Effector memory CD8-positive, alpha-beta T cell (primary cell): ENCODE data around the gene KYAT1.

Experiments
- ATAC-seq: fragments of 150-1000 bp; cut with Tn5 transposase; replicated peaks from 2 replicates; pipeline ENCODE4 v1.10.0; 2021; ENCODE audit warnings: mild to moderate bottlenecking, moderate library complexity
- DNase-seq, 3 experiments: peaks; one replicate each; pipeline ENCODE4 v3.0.0; 2021
- H3K27ac Mint-ChIP-seq, 2 donors: one replicate each; pipeline ENCODE4 v1.8.0; 2022; ENCODE audit warnings: mild to moderate bottlenecking in 2 of 2, mixed read lengths in 2 of 2, moderate library complexity in 2 of 2
- H3K27me3 Mint-ChIP-seq, 2 donors: one replicate each; pipeline ENCODE4 v1.8.0; 2022; ENCODE audit warnings: mixed read lengths in 2 of 2
- H3K36me3 Mint-ChIP-seq: one replicate; pipeline ENCODE4 v1.8.0; 2022; ENCODE audit warnings: mild to moderate bottlenecking, moderate library complexity, mixed read lengths; ENCODE audit not compliant: insufficient read depth
- H3K4me1 Mint-ChIP-seq, 2 donors: one replicate each; pipeline ENCODE4 v1.8.0; 2022; ENCODE audit warnings: low read depth in 2 of 2, mixed read lengths in 2 of 2
- H3K4me3 Mint-ChIP-seq, 2 donors: one replicate each; pipeline ENCODE4 v1.8.0; 2022; ENCODE audit warnings: mild to moderate bottlenecking in 2 of 2, mixed read lengths in 2 of 2, moderate library complexity in 2 of 2
- H3K9me3 Mint-ChIP-seq, 2 donors: one replicate each; pipeline ENCODE4 v1.8.0; 2022; ENCODE audit warnings: mixed read lengths in 2 of 2

Gene KYAT1

DNA sequence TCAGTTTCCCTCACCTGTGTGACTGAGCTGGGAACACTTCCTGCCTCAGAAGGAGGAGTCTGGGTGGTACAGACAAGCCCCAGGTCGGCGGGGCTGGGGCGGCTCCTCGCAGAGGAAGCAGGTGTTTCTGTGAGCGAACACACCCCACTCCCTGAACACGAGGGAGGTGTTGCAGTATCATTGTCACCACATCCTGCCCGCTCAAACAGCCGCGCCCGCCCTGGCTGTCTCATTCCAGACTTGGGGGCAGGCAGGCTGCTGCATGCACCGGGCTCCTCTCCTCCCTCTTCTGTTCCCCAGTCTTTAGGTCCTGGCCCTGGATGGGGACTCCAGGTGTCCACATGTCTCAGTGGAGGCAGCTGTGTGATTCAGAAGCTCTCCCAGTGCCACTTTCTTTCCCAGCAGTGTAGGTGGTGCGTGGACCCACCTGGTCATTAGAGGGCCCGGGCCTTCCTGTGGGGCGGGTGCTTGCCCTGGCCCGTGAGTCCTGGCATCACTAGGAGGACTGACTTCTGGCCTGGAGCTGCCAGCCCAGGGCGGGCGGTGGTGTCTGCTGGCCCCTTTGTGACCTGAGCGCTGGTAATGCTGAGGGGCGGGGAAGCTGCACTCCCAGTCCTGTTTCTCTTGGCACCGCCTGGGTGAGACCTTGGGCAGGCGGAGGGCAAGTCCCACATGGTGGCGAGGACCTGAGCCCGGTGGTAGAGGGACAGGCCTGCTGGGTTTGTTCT, 20.8 kb upstream of the KYAT1 start:
- DNase-seq = peak; percentile 81 to 84 (median 81)
- no peaks in the 10 kb centered on the region for H3K27me3 Mint-ChIP-seq

DNA sequence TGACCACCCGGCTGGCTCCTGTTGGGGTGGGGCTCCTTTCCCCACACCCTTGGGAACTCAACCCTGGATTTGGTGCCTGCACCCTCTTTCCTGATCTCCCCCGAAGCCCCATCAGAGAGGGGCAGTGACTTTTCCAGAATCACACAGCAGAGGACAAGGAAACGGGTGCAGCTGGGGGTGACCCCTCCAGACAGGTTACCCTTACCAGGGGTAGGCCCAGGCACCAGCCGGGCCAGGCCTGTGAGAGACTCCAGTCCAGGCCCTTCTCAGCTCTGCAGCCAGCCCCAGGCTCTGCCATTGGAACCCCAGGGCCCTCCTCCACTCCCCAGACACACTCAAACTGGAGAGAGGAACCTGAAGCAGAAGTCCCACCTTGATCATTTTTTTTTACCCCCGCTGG, 20.1 kb upstream of the KYAT1 start:
- Mint-ChIP-seq H3K27ac (peak overlapping the region; percentile 95 to 97), H3K27me3 (no peaks in the 10 kb centered on the region), H3K4me1 (peaks cover 48 to 54% of the 10 kb centered on the region in 2 donors), H3K36me3 (peaks cover 26% of the 10 kb centered on the region), H3K4me3 (peak overlapping the region; percentile 81 to 83), H3K9me3 (no peaks in the 10 kb centered on the region)
- ATAC-seq (peak; percentile 6), DNase-seq (no peak)

More for the DNA sequence above, 20.8 kb upstream of the KYAT1 start:
- peak; percentile 96 for ATAC-seq
- peak overlapping the region; percentile 81 to 83 for H3K4me3 Mint-ChIP-seq
- H3K9me3 Mint-ChIP-seq = no peaks in the 10 kb centered on the region
- H3K27ac Mint-ChIP-seq = peak overlapping the region; percentile 95 to 97
- peaks cover 47 to 53% of the 10 kb centered on the region in 2 donors for H3K4me1 Mint-ChIP-seq
- H3K36me3 Mint-ChIP-seq = peaks cover 20% of the 10 kb centered on the region

DNA sequence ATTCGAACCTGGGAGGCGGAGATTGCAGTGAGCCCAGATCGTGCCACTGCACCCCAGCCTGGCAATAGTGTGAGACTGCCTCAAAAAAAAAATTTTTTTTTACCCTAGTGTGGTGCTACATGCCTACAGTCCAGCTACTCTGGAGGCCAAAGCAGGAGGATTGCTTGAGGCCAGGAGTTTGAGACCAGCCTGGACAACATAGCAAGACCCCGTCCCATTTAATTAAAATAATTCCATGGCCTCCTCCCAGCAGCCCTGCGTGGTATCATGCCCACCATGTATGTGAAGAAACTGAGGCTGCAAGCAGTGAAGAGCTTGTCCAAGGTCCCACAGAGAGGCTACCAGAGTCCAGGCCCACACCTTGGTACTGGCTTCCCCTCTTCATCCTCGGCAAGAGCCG, 19.6 kb upstream of the KYAT1 start:
- Mint-ChIP-seq H3K27me3 (no peaks in the 10 kb centered on the region), H3K4me3 (peak overlapping the region; percentile 81 to 83), H3K27ac (peak overlapping the region; percentile 95 to 97), H3K36me3 (peaks cover 30% of the 10 kb centered on the region), H3K4me1 (peaks cover 45 to 55% of the 10 kb centered on the region in 2 donors), H3K9me3 (no peaks in the 10 kb centered on the region)
- DNase-seq = no peak
- ATAC-seq = no peak

DNA sequence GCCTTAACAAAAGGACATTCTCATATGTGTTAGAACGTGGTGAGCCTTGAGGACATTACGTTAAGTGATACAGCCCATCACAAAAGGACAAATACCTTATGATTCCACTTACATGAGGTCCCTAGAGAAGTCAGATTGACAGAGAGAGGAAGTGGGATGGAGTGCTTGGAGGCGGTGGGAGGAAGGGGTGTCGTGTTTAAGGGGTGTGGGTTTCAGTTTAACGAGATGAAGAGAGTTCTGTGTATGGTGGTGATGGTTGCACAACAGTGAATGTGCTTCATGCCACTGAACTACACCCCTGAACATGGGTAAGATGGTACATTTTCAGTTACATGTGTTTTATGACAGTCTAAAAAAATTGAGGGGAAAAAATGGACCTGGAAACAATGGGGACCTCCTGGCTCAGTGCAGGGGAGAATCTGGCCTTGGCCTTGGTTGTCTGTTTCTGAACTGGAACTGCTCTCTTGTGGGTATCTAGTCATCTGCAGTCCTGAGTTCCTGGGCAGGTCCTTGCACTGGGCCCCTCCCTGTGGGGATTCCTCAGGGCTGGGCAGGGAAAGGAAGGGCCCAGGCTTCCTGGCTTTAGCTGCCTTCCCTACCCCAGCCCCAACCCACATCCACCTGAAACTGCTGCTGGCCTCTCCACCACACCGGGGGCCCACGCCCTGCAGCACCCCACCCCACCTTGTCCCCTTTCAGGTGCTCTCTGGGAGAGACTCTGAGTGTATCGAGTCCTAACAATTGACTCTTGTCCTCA, 18.0 kb upstream of the KYAT1 start:
- H3K4me3 Mint-ChIP-seq = peak overlapping the region; percentile 69 to 74
- no peaks in the 10 kb centered on the region for H3K27me3 Mint-ChIP-seq
- H3K4me1 Mint-ChIP-seq = peaks cover 57 to 66% of the 10 kb centered on the region in 2 donors
- no peak for DNase-seq
- no peaks in the 10 kb centered on the region for H3K9me3 Mint-ChIP-seq
- H3K36me3 Mint-ChIP-seq = peaks cover 32% of the 10 kb centered on the region
- H3K27ac Mint-ChIP-seq = peak overlapping the region; percentile 93 to 97
- ATAC-seq = no peak

DNA sequence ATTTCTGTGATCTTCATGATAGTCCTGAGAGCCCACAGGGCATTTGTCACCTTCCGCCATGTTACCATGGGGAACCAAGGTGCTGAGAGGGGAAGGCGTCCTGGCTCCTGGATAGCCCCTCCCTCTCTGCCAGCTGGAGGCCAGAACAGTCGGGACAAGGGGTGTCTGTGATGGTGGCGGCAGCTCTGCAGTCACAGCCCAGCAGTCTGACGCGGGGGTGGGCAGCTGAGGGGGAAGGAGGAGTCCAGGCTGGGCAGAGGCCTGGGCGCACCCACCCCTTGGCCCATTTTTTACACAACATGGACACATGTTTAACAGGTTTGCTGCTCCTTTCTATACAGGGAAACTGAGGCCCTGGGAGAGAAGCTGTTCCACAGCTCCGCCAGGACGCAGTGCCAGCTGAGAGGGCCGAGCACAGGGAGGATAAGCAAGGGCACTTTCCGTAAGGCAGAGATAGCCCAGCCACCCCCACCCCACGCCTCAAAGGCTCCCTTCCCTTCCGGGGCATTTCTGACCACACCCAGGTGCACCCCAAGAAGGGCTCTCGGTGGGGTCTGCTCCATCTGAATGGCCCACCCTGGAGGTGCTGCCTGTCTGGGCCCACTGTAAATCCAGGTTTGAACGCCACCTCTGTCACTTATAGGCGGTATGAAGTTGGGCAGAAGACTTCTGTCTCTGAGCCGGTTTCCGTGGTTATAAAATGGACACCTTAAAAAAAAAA, 17.3 kb upstream of the KYAT1 start:
- DNase-seq (no peak), ATAC-seq (no peak)
- peaks cover 36% of the 10 kb centered on the region for H3K36me3 Mint-ChIP-seq
- peak overlapping the region; percentile 93 to 97 for H3K27ac Mint-ChIP-seq
- peak overlapping the region; percentile 69 to 74 for H3K4me3 Mint-ChIP-seq
- H3K9me3 Mint-ChIP-seq = no peaks in the 10 kb centered on the region
- no peaks in the 10 kb centered on the region for H3K27me3 Mint-ChIP-seq
- peaks cover 55 to 66% of the 10 kb centered on the region in 2 donors for H3K4me1 Mint-ChIP-seq

DNA sequence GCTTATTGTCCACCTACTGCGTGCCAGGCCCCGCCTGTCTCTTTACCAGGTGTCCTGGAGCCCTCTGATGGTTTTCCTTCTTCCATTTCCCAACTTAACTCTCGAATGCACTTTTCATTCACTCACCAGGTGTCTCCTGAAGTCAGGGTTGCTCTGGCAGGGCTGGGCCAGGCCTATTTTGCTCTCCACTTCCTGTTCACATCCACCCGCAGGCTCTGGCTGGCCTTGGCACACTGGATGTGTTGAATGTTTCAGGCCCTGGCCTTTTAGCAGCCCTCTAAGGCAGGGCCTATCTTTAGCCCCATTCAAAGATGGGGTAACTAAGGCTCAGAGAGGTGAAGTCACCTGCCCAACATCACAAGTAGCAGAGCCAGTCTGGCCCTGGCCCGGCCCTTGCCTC, 16.6 kb upstream of the KYAT1 start:
- peak overlapping the region; percentile 93 to 97 for H3K27ac Mint-ChIP-seq
- no peaks in the 10 kb centered on the region for H3K9me3 Mint-ChIP-seq

DNA sequence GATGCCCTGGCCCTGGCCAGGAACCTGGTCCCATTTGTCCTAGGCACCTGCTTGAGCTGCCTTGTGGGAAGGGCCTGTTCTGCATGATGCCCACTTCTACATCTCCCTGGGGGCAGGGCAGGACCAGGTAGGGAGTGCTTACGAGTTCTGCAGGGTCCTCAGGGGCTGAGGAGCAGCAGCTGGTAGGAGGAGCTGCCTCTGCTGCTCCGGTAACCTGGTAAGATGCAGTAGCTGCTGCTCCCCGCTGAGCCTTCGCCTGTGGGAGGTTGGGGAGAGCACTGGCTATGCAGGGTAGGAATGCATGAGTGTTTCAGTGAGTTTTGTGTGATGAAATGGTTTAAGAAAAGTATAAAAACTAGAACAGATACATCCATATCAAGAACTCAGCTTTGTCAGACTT, 13.8 kb upstream of the KYAT1 start:
- H3K36me3 Mint-ChIP-seq = peaks cover 34% of the 10 kb centered on the region
- ATAC-seq (no peak), DNase-seq (no peak)
- H3K27me3 Mint-ChIP-seq = no peaks in the 10 kb centered on the region
- peak overlapping the region; percentile 0 to 24 for H3K27ac Mint-ChIP-seq
- H3K9me3 Mint-ChIP-seq = no peaks in the 10 kb centered on the region
- peak overlapping the region in 1 of 2 donors; percentile 49 for H3K4me3 Mint-ChIP-seq
- H3K4me1 Mint-ChIP-seq = peaks cover 51 to 63% of the 10 kb centered on the region in 2 donors

More for the DNA sequence above, 16.6 kb upstream of the KYAT1 start:
- ATAC-seq (no peak), DNase-seq (no peak)
- peak overlapping the region; percentile 20 to 40 for H3K4me3 Mint-ChIP-seq
- no peaks in the 10 kb centered on the region for H3K27me3 Mint-ChIP-seq
- peaks cover 56 to 70% of the 10 kb centered on the region in 2 donors for H3K4me1 Mint-ChIP-seq
- H3K36me3 Mint-ChIP-seq = peaks cover 37% of the 10 kb centered on the region

DNA sequence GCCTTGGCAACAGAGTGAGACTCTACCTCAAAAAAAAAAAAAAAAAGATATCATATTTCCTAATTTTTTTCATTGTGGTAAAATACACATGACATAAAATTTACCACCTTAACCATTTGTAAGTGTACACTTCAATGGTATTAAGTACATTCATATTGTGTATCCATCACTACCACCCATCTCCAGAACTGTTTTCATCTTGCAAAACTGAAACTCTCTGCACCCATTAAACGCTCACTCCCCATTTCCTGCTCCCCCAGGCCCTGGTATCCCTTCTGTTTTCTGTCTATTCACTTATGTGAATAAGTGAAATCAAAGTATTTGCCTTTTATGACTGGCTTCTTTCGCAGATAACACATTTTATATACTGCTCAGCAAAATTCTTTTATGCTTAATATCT, 13.0 kb upstream of the KYAT1 start:
- ATAC-seq (peak; percentile 53), DNase-seq (no peak)
- peaks cover 46 to 55% of the 10 kb centered on the region in 2 donors for H3K4me1 Mint-ChIP-seq
- no peaks in the 10 kb centered on the region for H3K27me3 Mint-ChIP-seq
- peak overlapping the region; percentile 24 to 44 for H3K27ac Mint-ChIP-seq
- peaks cover 36% of the 10 kb centered on the region for H3K36me3 Mint-ChIP-seq
- H3K4me3 Mint-ChIP-seq = peak overlapping the region in 1 of 2 donors; percentile 21
- no peaks in the 10 kb centered on the region for H3K9me3 Mint-ChIP-seq

DNA sequence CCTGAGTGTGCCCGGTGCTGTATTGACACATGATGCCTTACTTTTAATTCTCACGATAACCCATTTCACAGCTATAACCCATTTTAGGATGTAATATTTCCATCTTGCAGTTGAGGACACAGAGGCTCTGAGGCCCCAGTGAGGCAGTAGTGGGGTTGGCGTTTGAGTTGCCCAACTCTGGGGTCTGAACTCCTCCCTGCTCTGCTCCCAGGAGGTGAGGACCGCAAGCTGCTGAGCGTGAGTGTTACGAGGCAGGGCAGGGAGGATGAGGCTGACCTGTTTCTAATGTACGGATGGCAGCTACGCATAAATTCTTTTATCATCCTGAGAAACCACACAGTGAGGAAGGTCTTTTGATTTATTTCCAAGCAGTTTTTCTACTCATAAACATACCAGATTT, 11.6 kb upstream of the KYAT1 start:
- DNase-seq = no peak
- no peak for ATAC-seq
- Mint-ChIP-seq H3K9me3 (no peaks in the 10 kb centered on the region), H3K27ac (peak overlapping the region; percentile 66 to 81), H3K27me3 (no peaks in the 10 kb centered on the region), H3K4me3 (peak overlapping the region in 1 of 2 donors; percentile 25), H3K36me3 (peaks cover 46% of the 10 kb centered on the region), H3K4me1 (peaks cover 41 to 51% of the 10 kb centered on the region in 2 donors)

DNA sequence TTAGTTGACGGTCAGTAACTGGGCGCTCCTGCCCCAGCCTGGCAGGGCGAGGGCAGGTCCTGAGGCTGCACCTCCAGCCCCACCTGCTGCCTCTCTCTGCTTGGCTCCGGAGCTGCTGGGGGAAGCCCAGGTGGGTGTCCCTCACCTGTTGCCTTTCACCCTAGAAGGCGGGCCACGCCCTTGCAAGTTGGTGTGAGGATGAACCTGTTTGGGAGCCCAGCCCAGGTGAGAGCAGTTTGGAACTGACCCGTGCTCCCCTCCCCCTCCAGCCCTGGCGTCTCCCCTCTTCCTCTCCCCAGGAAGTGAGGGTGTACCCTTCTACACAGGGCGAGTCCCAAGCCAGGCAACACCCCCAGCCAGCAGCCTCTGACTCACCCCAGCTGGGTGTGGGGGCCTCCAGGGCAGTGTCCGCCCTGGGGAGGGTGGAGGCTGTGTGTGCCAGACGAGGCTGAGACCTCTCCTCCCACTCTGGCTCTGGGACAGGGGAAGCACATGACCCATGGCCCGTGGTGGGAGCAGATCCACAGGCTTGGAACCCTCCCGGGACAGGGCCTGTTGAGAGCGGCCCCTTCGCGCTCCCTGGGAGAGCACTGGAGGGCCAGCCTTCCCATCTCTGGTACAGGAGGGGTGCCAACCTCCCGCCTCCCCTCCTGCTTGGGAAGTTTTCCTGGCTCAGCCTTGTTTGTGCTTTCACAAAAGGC, 10.6 kb upstream of the KYAT1 start:
- Mint-ChIP-seq H3K36me3 (peaks cover 48% of the 10 kb centered on the region), H3K4me1 (peaks cover 42 to 53% of the 10 kb centered on the region in 2 donors), H3K4me3 (peak overlapping the region in 1 of 2 donors; percentile 31), H3K27ac (peak overlapping the region; percentile 78 to 81), H3K27me3 (no peaks in the 10 kb centered on the region), H3K9me3 (no peaks in the 10 kb centered on the region)
- DNase-seq (peak in 1 of 3 experiments; percentile 30), ATAC-seq (peak; percentile 70)

DNA sequence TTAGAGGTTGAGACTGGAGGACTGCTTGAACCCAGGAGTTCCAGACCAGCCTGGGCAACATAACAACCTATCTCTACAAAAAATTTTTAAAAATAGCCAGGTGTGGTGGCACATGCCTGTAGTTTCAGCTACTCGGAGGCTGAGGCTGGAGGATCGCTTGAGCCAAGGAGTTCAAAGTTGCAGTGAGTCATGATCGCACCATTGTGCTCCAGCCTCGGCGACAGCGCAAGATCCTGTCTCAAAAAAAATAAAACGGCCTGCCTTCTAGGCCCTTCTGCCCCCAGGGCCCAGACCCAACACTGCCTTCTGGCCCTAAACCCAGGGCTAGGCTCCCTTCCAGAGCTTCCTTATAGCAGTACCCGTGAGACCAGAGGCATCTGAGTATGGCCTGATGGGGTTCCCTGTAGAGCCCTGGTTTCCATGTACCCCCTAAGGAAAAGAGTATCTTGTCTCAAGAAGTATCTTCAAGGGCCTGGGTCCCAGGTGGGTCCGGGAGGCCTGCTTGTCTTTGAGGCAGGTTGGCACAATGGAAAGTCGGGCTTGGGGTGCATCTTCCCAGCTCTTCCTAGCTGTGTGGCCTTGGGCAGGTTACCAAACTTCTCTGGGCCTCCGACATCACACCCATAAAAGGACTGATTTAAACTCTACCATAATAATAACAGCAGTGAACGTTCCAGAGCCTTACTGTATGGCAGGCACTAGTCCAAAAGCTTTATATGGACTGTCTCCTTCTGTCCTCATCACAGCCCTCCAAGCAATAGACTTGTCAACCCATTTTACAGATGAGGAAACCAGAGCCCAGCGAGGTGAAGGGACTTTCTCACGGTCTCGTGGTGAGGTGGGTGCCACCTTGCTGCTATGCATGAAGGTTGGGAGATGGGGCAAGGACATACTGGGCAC, 9.8 kb upstream of the KYAT1 start:
- H3K4me3 Mint-ChIP-seq = peak overlapping the region in 1 of 2 donors; percentile 31
- peaks cover 41 to 49% of the 10 kb centered on the region in 2 donors for H3K4me1 Mint-ChIP-seq
- no peaks in the 10 kb centered on the region for H3K9me3 Mint-ChIP-seq
- ATAC-seq (peak; percentile 44), DNase-seq (no peak)
- H3K36me3 Mint-ChIP-seq = peaks cover 46% of the 10 kb centered on the region
- H3K27me3 Mint-ChIP-seq = no peaks in the 10 kb centered on the region
- H3K27ac Mint-ChIP-seq = peak overlapping the region; percentile 62 to 78

DNA sequence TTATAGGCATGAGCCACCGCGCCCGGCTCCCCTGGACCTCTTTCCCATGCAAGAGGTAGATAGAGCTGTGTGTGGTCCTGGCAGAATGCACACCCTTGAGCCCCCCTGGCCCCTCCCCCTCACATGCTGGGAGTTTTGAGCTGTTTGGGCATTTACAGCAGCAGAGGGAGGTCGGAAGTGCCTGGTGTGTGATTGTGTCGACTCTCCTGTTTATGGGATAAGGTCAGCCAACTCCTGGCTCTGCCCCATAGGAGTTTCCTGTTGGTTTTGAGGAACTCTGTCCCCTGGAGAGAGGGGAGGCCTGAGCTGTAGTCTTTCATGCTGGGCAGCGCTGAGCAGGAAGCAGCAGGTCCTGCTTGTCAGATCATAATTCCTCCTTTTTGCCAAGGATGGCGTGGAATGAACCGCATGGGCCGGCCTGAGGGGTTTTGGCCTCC, 6.2 kb upstream of the KYAT1 start:
- Mint-ChIP-seq H3K4me3 (no peak overlapping the region), H3K27ac (peak overlapping the region in 1 of 2 donors; percentile 39), H3K9me3 (no peaks in the 10 kb centered on the region), H3K4me1 (peaks cover 54 to 61% of the 10 kb centered on the region in 2 donors), H3K36me3 (peaks cover 42% of the 10 kb centered on the region), H3K27me3 (no peaks in the 10 kb centered on the region)
- ATAC-seq = no peak
- no peak for DNase-seq
